HEK293 (cell line): ENCODE data around the gene TNNC2.

Experiments used
- CTCF ChIP-seq: fragments of 450-650 bp; formaldehyde crosslinking; IDR thresholded peaks from 2 replicates; pipeline ENCODE4 v1.5.1; 2016; ENCODE audit warnings: missing biosample characterization, missing genetic modification characterization
- ZBTB20 ChIP-seq: fragments of 450-650 bp; formaldehyde crosslinking; IDR thresholded peaks from 2 replicates; pipeline ENCODE4 v1.5.1; 2016; ENCODE audit warnings: missing biosample characterization, missing genetic modification characterization
- ZNF341 ChIP-seq: fragments of 450-650 bp; formaldehyde crosslinking; IDR thresholded peaks from 2 replicates; pipeline ENCODE4; 2016; ENCODE audit warnings: low read depth, missing biosample characterization, missing genetic modification characterization
- ZNF37A ChIP-seq: fragments of 450-650 bp; IDR thresholded peaks from 2 replicates; pipeline ENCODE4 v1.5.1; 2018; ENCODE audit warnings: missing biosample characterization, missing genetic modification characterization

DNA sequence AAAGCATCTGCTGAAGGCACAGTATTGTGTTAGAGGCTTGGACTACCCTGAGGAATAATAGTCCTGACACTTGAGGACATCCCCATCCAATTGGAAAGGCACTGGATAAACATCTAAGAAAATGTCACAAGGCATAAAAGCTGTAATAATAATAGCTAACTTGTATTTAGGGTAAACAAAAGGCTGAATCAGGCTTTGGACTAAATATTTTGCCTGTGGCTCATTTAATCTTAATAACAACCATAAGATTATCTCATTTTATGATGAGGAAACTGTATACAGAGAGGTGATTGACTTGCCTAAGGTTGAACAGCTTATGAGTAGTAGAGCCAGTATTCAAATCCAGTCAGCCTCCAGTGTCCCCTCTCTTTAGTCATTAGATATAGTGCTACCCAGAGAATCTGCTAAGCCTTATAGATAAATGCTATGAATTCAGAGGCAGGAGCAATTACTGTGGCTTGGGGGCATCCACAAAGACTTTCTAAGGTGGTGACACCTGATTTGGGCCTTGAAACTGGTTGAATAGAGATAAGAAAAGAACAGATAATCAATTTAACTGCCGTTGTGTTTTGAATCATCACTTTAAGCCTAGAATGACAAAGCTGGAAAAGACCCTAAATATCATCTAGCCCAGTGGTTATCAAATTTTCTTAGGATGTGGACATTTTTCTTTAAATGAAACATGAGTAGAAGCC, 46.4 kb upstream of the TNNC2 start:
- no peak for TF ChIP-seq CTCF (tag by site-specific recombination)
- TF ChIP-seq ZNF37A (tag by site-specific recombination): no peak
- no peak for TF ChIP-seq ZBTB20
- no peak for TF ChIP-seq ZNF341 (tag by site-specific recombination)
